PC-3 (cell line): ENCODE data around the gene CORO2A. TPM values are rescaled to one million over a fixed set of nuclear protein-coding genes. Genes with fewer than 3 reads are reported as not detected.

Experiments
- ATAC-seq: fragments of 200-7000 bp; cut with Tn5 transposase; 2 replicates; pipeline ENCODE4 v1.9.1; 2020; ENCODE audit warnings: mild to moderate bottlenecking, moderate library complexity
- BruUV-seq: library from RNA; stranded (reverse); fragments of 400-500 nt; replicated peaks from 2 replicates; lab custom pipeline; 2021; lab: Mats Ljungman, UMichigan
- CTCF ChIA-PET: fragments of 300-600 bp; sonication (Branson Sonifier 250); formaldehyde crosslinking; loops from one replicate; lab custom pipeline; 2022; ENCODE audit warnings: antibody characterized with exemption; lab: Charles Lee
- POLR2A ChIA-PET: fragments of 300-600 bp; sonication (Branson Sonifier 250); formaldehyde crosslinking; loops from one replicate; lab custom pipeline; 2022; ENCODE audit warnings: antibody characterized with exemption; ENCODE audit not compliant: unreplicated experiment; lab: Charles Lee
- DNase-seq: peaks from one replicate; pipeline ENCODE4 v3.0.0-alpha.2; 2015
- H2AFZ ChIP-seq: fragments of 300-600 bp; sonication (generic); 2 replicates; pipeline ENCODE4 v1.6.0; 2016; ENCODE audit warnings: antibody characterized with exemption, low read length
- H3F3A ChIP-seq: fragments of 300-600 bp; sonication (generic); one replicate; pipeline ENCODE4 v1.6.0; 2017; ENCODE audit warnings: antibody characterized with exemption, low read length, control low read depth, mild to moderate bottlenecking; ENCODE audit not compliant: unreplicated experiment
- H3K27ac ChIP-seq: fragments of 300-600 bp; sonication (generic); 2 replicates; pipeline ENCODE4 v1.5.1; 2016; ENCODE audit warnings: mild to moderate bottlenecking, low read length
- H3K27me3 ChIP-seq: fragments of 300-600 bp; sonication (generic); 2 replicates; pipeline ENCODE4 v1.6.1; 2016; ENCODE audit warnings: low read length, mixed read lengths
- H3K36me3 ChIP-seq: fragments of 300-600 bp; sonication (generic); 2 replicates; pipeline ENCODE4 v1.6.1; 2016; ENCODE audit warnings: low read depth, mixed run types, low read length, mixed read lengths
- H3K4me1 ChIP-seq: fragments of 300-600 bp; sonication (generic); 2 replicates; pipeline ENCODE4 v1.5.1; 2016; ENCODE audit warnings: low read length; ENCODE audit not compliant: insufficient read depth
- H3K4me2 ChIP-seq: fragments of 300-600 bp; sonication (generic); 2 replicates; pipeline ENCODE4 v1.6.0; 2016; ENCODE audit warnings: low read length
- H3K4me3 ChIP-seq: fragments of 300-600 bp; sonication (generic); 2 replicates; pipeline ENCODE4 v1.5.1; 2016; ENCODE audit warnings: mild to moderate bottlenecking, low read length, mixed read lengths
- H3K79me2 ChIP-seq: fragments of 300-600 bp; sonication (generic); 2 replicates; pipeline ENCODE4 v1.6.1; 2017; ENCODE audit warnings: low read length, mixed read lengths
- H3K9ac ChIP-seq: fragments of 300-600 bp; sonication (generic); 2 replicates; pipeline ENCODE4 v1.6.0; 2016; ENCODE audit warnings: mild to moderate bottlenecking, low read length
- H3K9me2 ChIP-seq: fragments of 300-600 bp; sonication (generic); replicated peaks from 2 replicates; pipeline ENCODE4 v1.6.1; 2016; ENCODE audit warnings: mixed run types, low read length, mixed read lengths
- H3K9me3 ChIP-seq: fragments of 300-600 bp; sonication (generic); 2 replicates; pipeline ENCODE4 v1.6.1; 2016; ENCODE audit warnings: low read length, mixed read lengths
- H4K20me1 ChIP-seq: fragments of 300-600 bp; sonication (generic); 2 replicates; pipeline ENCODE4 v1.6.1; 2016; ENCODE audit warnings: low read length, mixed read lengths
- CTCF ChIP-seq: fragments of 300-600 bp; sonication (generic); conservative IDR thresholded peaks from 2 replicates; pipeline ENCODE4 v1.5.1; 2017; ENCODE audit warnings: antibody characterized with exemption, low read depth, mild to moderate bottlenecking, low read length
- EZH2 ChIP-seq: fragments of 300-600 bp; sonication (generic); IDR thresholded peaks from one replicate; pipeline ENCODE4 v1.6.1; 2017; ENCODE audit warnings: antibody characterized with exemption, mild to moderate bottlenecking, low read length; ENCODE audit not compliant: unreplicated experiment
- EZH2phosphoT487 ChIP-seq: fragments of 300-600 bp; sonication (generic); IDR thresholded peaks from 2 replicates; pipeline ENCODE4 v1.6.1; 2018; ENCODE audit warnings: mild to moderate bottlenecking, antibody characterized with exemption, low read length, borderline replicate concordance
- intact Hi-C: fragments of 100-400 bp; cut with micrococcal nuclease; formaldehyde crosslinking; loops from 2 replicates; pipeline ENCODE4 v1.9.0; 2023
- total RNA-seq: library from RNA; depleted of rRNA; stranded (reverse); fragments of >200 nt; gene quantifications from 2 replicates; pipeline ENCODE4 v1.2.3, GENCODE V29; 2014

CORO2A gene
- total RNA-seq, 1 experiment from 2014 or later: 2.2 TPM

DNA sequence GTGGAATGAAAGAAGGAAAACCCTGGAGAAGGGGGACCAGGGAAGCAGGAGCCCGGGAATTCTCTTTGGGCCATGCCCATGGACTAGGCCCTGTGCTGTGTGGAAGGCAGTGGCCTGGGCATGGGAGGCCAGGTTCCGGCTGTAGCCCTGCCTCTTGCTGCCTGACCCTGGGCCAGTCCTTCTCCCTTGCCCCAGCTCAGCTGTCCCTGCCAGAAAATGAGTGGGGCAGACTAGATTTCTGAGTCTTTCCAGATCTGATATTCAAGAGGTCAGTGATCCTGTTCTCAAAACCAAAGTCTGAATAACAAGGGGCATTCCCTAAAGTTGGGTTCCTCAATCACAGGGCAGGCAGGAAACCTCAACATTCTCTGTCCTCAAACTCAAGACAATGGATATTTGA, 24.8 kb upstream of the CORO2A start:
- intact Hi-C loops: no loop called here
- Histone ChIP-seq H3K4me3 (no peak overlapping the region), H3K4me1 (peaks cover 20% of the 10 kb centered on the region), H4K20me1 (no peaks in the 10 kb centered on the region), H3K9me3 (no peaks in the 10 kb centered on the region), H3K27me3 (no peaks in the 10 kb centered on the region), H3K4me2 (no peak overlapping the region), H3K9me2 (no peaks in the 10 kb centered on the region), H3K27ac (no peak overlapping the region), H3K9ac (no peak overlapping the region), H3F3A (no peaks in the 10 kb centered on the region), H3K36me3 (no peaks in the 10 kb centered on the region), H3K79me2 (no peaks in the 10 kb centered on the region), H2AFZ (no peak overlapping the region)
- no TSS peak for BruUV-seq
- DNase-seq (no peak), ATAC-seq (no peak)
- CTCF ChIA-PET: no interaction called here
- TF ChIP-seq EZH2phosphoT487: no peak
- no peak for TF ChIP-seq EZH2
- no peak for TF ChIP-seq CTCF
- POLR2A ChIA-PET: no interaction called here

DNA sequence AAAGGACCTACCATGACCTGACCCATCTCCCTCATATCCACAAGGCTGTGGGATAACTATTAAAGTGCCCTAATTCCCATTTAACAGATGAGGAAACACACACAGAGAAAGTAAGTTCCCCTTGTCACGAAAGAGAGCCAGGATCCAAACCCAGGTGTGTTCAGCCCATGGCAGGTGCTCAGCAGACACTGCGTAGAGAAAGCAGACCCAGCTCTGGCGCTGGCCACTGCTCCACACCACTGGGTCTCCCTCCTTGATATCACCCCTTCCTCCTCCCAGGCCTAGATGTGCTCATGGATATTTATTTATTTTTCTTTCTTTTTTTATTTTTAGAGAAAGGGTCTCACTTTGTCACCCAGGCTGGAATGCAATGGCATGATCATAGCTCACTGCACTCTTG, 24.0 kb upstream of the CORO2A start:
- no peaks in the 10 kb centered on the region for H3K9me2 ChIP-seq
- no peak overlapping the region for H3K4me2 ChIP-seq
- ATAC-seq (no peak), DNase-seq (no peak)
- POLR2A ChIA-PET: no interaction called here
- no peaks in the 10 kb centered on the region for H4K20me1 ChIP-seq
- H3K27ac ChIP-seq: no peak overlapping the region
- intact Hi-C loops: no loop called here
- H3K79me2 ChIP-seq: no peaks in the 10 kb centered on the region
- H3F3A ChIP-seq: no peaks in the 10 kb centered on the region
- peaks cover 18% of the 10 kb centered on the region for H3K4me1 ChIP-seq
- no peak overlapping the region for H3K9ac ChIP-seq
- H3K9me3 ChIP-seq: no peaks in the 10 kb centered on the region
- H3K27me3 ChIP-seq: no peaks in the 10 kb centered on the region
- no peak overlapping the region for H2AFZ ChIP-seq
- CTCF ChIA-PET: no interaction called here
- no peak for TF ChIP-seq EZH2
- no peak for TF ChIP-seq EZH2phosphoT487
- TF ChIP-seq CTCF: no peak
- no peak overlapping the region for H3K4me3 ChIP-seq
- BruUV-seq: no TSS peak
- H3K36me3 ChIP-seq: no peaks in the 10 kb centered on the region

- TF ChIP-seq CTCF (peak; percentile 57), EZH2phosphoT487 (no peak)
- intact Hi-C loops: no loop called here
- CTCF ChIA-PET: no interaction called here
- Histone ChIP-seq H3K4me1 (peaks cover 18% of the 10 kb centered on the region), H3K9me2 (no peaks in the 10 kb centered on the region), H4K20me1 (no peaks in the 10 kb centered on the region), H3K27me3 (no peaks in the 10 kb centered on the region), H3K79me2 (no peaks in the 10 kb centered on the region), H3K4me2 (no peak overlapping the region), H3K4me3 (no peak overlapping the region), H3K36me3 (no peaks in the 10 kb centered on the region), H3F3A (no peaks in the 10 kb centered on the region), H3K27ac (no peak overlapping the region), H3K9me3 (no peaks in the 10 kb centered on the region), H3K9ac (no peak overlapping the region), H2AFZ (no peak overlapping the region)
- ATAC-seq: peak; percentile 58; the same call in 1 of the 2 replicates
- POLR2A ChIA-PET: no interaction called here
- peak; percentile 17 for DNase-seq
- BruUV-seq: no TSS peak
These were observed 23.4 kb upstream of the CORO2A start for GRCh38 chr9:98215821-98216220.
